ENCODE measurements around the gene IER5.
"Not testable (repeated sequence)": the region's sequence is repeated elsewhere in the genome, so short reads cannot be mapped to it uniquely, and the experiment has no call there.

The IER5 gene

DNA sequence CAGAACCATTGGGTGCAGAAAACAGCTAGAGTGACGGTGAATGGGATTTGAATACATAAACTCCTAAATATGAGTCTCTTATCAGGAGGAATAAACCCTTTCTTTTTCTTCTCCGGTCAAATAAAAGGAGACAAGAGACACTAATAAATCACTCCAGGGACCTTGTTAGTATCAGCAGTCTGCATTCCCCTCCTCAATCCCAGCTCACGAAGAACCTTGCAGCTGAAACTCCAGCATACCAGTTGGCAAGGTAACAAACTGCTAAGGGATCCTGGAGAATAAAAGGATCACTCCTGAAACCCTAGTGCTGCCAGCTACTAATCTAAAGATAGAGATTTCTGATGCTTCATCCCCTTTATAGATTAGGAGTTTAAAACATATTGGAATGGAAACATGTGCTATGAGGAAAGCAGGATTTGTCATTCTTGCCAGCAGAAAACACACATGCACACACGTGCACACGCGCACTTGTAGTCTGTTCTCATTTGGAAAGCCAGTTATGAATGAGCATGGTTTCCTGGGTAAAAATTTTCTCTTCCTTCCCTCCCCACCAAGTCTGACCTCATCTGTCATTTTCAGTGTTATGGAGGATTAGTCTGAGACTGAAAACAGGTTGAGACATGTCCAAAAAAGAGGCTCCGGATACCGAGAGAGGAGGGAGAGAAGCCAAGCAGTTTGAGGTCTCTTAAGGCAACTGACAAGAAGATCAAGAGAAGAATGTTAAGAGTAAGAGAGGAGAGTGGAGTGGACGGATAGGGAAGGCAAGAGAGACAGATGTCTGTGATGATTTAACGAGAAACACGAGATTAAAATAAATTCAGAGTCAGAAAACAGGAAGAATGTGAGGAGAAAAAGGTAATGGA, 10.9 kb downstream of the IER5 start:
- DNase-seq: peak; percentile 39

DNA sequence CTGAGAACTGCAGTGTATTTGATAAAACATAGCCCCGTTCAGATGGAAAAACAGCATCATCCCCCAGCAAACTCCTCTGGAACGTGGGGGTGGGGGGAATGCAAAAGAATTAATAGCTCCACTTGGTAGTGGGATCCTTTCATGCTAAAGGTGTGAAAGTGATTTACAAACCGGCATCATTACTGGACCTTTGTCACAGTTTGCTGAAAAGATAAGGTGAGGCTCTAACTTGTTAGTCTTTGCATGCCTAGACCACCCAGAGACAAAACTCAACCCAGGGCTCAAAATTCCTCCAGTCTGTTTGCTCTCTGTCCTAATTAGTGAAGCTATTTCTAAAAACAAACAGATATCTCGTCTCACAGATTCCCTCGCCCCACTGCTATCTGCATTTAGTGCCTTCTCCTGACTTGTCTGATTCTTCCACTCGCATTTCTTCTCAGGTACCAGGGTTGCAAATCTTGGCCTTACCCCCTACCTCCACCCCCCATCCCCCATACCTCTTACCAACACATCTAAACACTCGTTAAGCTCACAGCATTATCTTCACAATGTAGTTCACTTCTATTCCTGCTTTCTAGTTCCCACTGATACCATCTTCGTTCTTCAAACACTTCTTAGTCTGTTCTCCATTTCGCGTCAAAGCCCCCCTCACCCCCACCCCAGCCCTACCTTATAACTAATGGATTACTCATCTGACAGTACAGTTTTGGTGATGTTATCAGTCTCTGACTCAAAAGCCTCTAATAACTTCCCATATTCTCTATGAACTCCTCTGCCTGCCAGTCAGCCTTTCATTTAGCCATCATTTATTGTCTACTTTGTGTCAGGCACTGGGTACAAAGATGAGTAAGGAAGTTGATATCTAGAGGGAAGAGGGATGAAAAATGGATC, 11.8 kb downstream of the IER5 start:
- DNase-seq: peak; percentile 64

DNA sequence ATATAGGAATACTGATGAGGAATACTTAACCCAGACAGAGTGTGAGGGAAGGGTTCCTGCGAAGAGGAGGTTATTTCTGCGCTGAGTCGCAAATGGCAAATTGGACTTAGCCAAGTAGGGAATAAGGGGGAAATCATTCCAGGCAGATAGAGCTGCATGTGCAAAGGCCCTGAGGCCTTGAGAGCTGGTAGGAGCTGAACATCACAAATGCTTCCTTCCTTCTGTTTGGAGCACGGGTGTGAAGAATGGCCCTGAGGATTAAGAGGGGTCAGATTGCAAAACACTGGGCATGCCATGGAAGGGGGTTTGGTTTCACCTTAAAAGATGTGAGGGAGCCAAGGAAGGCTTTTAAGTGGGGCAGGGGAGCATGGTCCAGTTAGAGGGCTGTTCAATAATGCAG, 12.4 kb downstream of the IER5 start:
- no peak for DNase-seq

DNA sequence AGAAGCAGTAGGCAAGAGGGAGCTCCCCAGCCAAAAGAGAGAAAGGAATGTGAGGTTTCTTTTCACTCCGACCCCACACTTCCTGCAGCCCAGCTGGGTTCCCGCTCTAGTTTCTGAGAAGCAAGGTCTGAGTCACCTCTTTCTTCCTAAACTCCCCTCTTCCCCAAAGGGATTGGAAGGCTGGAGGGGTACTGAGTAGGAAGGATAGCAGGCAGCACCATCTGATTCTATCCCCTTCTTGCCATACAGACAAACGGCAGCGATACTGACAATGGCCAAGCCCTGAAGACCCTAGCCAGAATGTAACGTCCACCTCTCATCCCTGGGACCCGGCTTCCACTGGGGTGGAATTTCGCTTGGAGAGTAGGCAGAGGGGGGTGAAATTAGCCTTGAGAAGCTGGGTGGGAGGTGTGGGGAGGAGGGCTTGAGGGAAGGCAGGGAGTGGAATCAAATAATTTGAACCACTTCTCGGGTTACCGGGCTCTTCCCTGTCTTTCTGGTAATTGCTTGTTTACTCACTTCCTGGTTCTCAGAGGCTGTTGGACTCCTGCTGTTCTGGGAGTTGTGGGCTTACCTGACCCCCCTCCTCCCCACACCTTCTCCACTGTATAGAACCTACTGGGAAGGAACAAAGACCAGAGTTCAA, 13.2 kb downstream of the IER5 start:
- DNase-seq: no peak

DNA sequence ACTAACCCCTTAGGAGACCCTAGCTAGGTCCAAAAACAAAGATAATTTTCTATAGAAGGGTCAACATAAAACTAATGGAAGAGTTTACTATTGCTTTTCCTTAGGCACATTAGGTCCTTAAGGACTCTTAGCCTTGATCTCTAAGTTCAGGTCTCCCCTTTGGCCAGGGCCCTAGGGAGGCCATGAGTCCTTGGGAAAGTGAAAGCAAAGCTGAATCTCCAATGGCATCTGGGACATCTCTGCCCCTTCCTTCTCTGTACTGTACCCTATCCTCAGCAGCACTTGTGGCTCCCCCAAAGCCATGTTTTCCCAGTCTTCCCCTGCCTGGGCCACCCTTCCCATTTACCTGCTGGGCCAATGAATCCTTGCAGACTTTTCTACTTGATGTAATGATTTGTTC, 14.3 kb downstream of the IER5 start:
- DNase-seq: peak; percentile 54

DNA sequence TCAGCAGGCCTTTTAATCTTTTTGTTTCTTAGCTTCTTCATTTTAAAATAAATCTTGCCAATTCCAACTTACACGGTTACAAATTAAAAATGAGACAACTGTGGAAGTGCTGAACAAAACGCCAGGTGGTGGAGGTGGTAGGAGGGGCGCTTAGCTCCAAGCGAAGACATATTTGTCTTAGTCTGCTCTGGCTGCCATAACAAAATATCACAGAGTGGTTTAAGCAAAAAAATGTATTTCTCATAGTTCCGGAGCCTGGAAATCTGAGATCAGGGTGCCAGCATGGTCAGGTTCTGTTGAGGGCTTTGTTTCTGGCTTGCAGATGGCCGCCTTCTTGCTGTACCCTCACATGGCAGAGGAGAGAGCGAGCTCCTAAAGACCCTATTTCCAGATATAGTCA, 14.9 kb downstream of the IER5 start:
- DNase-seq: no peak

DNA sequence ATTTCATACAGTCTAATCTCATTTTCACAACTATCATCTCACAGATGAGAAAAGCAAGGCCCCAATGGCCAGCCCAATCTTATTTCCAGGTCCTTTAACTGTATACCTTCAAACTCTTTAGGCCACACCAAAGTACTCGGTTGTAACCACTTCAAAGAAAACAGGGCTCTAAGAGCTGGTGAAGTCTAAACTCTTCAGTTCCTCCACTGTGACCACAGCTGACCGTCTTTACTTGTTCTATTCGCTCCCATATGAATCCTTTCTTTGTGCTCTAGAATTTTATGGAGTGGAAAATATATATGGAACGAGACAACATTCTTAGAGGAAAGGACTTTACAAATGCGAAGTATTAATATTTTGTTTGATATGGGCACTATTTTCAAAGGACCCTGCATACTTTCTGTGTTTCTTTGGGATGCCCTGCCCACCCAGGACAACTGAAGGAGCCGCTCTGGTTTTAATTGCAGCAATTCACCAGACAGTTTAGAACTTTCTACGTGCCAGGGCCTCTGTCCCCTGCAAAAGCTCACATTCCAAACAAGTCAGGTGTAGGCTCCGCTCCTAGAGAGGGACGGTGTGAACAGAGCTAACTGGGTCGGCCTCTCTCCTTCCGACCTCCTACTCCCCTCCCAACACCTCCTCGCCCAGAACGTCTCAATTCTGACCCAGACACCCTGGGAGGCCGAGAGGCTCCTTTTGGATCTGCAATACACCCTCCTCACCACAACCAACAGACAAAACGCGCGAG, 15.7 kb downstream of the IER5 start:
- DNase-seq: no peak

DNA sequence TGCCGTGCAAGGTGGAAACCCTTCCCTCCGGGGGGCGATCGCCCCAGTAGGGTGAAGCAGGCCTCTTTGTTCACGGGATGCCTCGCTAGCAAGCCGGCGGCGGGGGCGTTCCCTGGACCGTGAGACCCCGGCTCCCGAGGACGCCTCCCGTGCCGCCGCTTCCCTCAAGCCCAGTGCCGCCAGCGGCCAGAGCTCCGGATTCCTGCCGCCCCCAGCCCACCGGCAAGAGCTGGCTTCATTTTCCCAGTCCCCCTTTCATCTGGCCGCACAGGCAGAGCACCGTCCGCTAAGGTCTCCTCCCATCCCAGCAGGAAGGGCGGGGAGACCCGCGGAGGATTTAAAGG, 16.3 kb downstream of the IER5 start:
- no peak for DNase-seq

DNA sequence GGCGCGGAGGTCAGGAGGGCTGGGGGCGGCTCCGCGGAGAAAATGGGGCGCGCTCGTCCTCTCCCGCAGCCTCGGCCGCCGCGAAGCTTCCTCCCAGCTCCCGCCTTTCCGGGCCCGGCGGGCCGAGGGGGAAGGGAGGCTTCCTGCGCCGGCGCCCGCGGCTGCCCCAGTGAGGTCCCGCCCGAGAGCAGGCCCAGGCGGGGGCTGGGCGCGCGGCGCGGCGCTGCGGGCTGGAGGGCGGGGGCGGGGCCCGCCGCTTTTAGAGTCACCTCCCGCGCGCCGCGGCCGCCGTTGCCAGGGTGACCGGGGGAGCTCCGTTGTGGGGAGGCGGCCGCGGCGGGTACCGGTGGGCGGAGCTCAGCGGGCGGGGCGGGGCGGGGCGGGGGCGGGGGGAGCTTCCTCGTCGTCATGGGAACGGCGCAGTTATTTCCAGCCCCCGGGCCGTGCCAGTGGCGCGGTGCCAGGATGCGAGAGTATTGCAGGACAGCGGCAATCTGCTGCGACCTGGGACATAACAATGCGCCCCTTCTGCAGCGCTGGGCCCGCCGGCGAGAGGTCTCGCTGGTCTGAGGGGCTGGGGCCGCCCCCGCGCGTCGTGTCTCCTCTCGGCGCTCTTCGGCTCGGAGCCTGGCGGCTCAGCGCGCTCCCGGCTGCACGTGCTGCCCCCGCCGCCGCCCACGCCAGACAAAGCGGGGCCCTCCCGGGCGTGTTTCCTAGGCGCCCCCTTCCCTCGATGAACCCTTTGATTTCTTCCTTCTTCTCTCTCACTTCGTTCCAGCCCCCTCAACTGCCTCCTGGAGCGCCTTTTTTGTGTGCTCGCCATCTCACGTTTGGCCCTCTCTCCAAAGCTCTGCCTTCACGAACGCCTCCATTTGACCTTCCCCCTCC, 16.9 kb downstream of the IER5 start:
- DNase-seq: peak; percentile 77

DNA sequence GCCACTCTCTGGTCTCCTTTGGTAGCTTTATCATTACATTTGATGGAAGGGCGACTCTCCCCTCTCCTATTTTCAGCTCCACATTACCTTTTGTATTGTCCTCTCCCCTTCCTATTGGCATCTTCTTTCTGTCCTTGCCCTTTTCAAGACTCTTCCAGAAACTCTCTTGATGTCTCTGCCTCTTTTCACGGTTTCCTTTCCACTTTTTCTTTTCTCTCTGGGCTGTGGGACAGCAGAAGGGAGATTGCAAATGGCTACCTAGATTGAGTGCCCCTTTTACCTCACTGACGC, 17.5 kb downstream of the IER5 start:
- DNase-seq: no peak

DNA sequence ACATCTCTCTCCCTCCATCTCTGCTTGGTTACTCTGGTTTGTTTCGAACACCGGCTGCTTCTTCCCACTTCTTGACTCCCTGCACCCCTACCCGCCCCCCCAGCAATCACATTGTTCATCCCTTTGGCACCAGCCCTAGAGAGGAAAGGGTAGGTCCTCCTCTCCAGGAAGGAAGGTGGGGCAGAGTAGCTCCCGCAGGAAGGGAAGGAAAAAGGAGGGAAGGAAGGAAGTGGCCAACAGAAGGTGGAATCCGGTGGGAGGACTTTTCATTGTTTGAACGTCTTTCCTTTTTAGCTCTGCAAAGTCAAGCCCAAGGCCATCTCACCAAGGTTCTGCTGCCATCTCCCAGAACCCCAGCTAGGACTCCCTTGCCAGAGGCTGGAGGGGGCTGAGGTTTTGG, 18.0 kb downstream of the IER5 start:
- DNase-seq: no peak

DNA sequence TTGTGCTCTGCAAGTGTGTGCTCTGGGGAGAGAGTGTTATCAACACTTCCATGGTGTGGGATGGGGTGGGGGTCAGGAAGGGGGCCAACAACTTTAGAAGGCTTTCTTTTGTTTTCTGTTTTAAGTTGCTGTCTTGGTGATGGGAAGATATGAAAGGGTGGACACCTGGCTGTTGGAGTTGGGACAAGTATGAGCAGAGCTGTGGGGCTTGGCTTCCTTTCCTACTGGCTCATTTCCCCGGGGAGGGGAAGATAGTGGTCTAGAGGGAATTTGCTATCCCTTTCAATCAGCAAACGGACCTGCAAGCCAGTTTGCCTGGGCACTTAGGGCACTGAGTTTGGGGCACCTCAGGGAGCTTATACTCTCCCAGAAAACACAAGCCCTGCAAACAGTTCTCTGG, 19.2 kb downstream of the IER5 start:
- no peak for DNase-seq

DNA sequence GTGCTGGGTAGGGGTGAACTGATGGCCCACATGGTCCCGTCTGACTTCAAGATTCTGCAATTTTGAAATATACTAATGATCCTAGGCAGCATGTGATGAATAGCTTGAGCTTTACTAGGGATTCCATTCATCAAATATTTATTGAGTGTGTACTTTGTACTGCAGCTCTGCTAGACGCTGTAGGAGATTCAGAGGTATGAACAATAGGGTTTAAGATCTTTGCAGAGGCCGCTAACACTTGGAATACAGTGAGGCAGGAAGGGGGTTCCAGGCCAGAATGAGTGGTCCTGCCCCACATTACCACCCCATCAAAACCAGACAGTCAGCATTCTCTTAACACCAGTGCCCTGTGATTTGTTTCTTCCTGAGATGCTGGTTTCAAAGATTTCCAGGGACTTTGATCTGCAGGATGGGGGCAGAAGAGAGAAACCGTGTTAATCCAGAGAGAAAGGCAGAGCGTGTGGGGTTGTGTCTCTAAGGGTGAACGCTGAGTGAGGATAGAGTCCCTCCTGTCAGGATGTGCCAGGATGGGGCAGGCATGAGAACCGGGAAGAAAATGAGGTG, 19.9 kb downstream of the IER5 start:
- no peak for DNase-seq

DNA sequence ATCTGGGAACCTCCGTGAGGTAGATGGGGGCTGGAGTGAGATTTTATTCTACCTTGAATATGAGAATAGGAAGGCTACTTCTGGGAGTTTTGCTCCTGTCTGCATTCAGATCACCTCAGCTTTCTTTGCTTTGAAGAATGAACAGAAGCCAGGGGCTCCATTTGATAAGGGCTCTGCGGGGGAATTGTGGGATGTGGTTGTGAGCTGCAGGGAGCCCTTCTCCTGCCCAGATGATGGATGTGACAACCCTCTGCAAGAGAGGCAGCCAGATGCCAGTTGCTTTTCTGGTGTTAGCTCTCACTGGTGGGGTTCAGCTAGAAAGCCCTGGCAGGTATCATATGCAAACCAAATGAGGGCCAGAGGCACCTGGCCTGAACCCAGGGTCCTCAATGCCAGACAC, 21.5 kb downstream of the IER5 start:
- no peak for DNase-seq

DNA sequence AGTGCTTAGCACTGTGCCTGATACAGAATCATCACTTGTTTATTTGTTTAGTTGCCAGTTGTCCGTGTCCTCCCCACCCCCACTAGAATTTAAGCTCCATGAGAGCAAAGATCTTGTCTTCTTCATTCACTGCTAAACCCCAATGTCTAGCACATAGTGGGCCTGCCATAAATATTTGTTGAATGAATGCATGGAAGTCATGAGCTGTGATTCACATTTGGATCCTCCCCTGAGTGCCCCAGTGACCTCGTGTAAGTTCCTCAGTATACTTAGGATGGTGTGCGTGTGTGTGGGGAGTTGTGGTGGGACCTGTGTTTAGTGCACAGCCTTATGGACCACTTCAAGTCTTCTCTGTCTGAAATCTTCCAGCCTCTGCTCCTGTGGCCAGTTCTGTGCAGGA, 23.1 kb downstream of the IER5 start:
- DNase-seq: no peak

DNA sequence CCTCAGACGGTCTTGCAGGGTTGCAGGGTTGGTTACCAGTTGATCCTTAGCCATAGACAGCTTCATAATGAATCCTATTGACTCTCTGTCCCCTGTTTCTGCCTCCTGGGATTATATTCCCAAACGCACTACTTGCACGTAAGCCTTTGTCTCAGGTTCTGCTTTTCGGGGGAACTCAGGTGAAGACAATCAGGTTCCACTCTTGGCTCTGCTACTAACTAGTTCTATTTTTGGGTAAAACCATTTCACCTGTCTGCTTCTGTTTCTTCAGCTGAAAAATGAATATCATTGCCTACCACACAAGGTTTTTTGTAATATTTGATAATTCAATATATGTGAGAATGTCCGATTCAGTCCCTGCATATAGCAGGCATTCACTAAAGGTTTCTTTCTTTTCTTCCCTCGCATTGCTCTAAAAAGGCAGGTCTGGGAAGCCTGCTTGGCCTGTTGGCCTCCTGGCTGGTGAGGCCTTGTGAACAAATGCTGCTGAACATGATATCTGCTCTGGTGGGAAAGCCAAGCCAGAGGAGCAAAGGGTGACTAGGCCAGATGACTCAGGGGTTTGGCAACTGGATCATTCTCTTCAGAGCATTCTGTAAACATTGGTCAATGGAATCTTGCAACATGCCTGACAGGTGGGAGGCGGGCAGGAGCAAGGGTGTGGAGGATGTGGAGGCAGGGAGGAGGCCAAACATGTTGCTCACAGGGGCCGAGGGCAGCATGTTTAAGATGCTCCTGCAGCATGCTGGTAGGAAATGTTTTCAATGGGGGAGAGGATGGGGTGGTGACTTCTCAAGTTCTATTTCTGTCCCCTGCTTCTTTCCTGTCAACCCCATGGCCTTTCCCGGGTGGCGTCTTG, 23.8 kb downstream of the IER5 start:
- DNase-seq: peak; percentile 94

DNA sequence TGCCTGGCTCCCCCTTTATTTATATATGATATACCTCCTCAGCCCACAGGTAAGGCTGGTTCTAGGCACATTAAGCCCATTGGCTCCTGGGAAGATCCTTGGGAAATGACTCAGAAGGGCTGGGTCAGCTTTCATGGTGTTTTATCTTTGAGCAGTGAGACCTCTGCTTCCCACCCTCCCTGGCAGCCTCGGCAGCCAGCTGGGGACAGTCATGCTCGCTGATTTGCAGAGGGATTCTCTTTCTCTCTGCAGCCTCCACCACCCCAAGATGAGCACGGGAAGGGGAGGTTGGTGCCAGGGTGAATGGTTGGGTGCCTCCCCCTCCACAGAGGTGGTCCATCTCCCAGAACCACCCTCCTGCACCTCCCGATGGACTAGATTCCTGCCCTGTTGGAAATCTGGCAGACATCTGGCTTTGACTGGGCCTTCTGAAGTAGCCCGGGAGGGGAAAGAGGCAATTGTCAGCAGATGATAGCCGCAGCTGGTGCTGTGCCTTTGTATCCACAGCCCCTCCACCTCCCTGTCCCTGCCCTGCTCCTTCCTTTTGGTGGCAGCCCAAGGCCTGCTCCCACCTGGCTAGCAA, 24.6 kb downstream of the IER5 start:
- no peak for DNase-seq

DNA sequence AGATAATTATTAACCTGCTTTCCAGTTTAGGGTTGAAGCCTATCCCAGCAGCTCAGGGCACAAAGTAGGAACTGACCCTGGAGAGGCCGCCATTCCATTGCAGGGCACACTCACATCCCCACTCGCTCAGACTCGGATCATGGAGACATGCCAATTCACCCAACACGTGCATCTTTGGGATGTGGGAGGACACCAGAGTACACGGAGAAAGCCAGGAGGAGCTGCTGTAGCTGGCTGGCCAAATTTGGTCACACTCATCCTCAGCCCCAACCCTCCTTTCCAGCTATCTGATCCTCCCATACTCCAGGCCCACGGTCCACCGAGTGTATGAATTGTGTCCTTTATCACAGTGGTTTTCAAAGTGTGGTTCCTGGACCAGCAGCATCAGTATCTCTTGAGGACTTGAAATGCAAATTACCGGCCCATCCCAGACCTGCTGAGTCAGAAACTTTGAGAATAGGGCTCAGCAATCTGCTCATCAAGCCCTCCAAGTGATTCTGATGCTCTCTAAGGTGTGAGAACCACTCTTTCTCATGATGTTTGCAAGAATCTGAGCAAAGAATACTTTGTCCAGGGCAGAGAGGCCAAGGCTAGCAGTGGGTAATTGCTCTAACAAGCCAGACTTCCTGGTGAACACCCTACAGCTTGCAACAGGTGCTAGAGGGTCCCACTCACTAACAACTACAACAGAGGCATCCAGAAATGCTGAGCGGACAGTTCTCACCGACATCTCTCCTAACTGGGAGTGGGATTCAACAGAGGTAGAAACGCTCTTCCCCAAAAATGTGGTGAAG, 26.3 kb downstream of the IER5 start:
- DNase-seq: no peak

DNA sequence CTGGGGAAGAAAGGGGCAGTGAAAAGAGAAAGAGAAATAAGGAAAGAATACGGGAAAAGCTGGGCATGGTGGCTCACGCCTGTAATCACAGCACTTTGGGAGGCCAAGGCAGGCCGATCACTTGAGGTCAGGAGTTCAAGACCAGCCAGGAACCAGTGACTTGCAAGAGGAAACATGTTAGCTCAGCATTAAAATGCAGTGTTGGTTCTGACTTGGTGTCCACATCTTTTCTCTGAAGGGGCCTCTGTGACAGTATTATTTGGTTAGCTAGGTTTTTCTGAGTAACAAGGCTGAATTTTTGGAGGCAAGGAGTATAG, 26.8 kb downstream of the IER5 start:
- no peak for DNase-seq

DNA sequence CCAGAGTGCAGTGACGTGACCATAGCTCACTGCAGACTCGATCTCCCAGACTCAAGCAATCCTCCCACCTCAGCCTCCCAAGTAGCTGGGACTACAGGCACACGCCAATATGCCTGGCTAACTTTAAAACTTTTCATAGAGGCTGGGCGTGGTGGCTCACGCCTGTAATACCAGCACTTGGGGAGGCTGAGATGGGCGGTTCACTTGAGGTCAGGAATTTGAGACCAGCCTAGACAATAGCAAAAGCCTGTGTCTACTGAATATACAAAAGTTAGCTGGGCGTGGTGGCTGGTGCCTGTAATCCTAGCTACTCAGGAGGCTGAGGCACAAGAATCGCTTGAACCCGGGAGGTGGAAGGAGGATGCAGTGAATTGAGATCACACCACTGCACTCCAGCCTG, 27.5 kb downstream of the IER5 start:
- DNase-seq: not testable (repeated sequence)
